ENCODE data around the gene ZNF670. TPM values are rescaled to one million over a fixed set of nuclear protein-coding genes. Genes with fewer than 3 reads are reported as not detected.

The ZNF670 gene
- total and polyA plus RNA-seq, 9 of the 15 experiments (the other 6 are each of a cell fraction or from before 2014, with no cell fraction given) = 7.1 to 23.4 (median 11.8) TPM

GRCh38 chr1:247111259-247111699 is 32.7 kb upstream of the ZNF670 start (continued):
- TF ChIP-seq ZBTB7A (IDR thresholded peaks at IDR 0.05; ENCODE audit: borderline replicate concordance, control insufficient read depth, low read depth, low read length) = peak; percentile 84
- TF ChIP-seq, protein P1, sequence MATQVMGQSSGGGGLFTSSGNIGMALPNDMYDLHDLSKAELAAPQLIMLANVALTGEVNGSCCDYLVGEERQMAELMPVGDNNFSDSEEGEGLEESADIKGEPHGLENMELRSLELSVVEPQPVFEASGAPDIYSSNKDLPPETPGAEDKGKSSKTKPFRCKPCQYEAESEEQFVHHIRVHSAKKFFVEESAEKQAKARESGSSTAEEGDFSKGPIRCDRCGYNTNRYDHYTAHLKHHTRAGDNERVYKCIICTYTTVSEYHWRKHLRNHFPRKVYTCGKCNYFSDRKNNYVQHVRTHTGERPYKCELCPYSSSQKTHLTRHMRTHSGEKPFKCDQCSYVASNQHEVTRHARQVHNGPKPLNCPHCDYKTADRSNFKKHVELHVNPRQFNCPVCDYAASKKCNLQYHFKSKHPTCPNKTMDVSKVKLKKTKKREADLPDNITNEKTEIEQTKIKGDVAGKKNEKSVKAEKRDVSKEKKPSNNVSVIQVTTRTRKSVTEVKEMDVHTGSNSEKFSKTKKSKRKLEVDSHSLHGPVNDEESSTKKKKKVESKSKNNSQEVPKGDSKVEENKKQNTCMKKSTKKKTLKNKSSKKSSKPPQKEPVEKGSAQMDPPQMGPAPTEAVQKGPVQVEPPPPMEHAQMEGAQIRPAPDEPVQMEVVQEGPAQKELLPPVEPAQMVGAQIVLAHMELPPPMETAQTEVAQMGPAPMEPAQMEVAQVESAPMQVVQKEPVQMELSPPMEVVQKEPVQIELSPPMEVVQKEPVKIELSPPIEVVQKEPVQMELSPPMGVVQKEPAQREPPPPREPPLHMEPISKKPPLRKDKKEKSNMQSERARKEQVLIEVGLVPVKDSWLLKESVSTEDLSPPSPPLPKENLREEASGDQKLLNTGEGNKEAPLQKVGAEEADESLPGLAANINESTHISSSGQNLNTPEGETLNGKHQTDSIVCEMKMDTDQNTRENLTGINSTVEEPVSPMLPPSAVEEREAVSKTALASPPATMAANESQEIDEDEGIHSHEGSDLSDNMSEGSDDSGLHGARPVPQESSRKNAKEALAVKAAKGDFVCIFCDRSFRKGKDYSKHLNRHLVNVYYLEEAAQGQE (IDR thresholded peaks at IDR 0.05; ENCODE audit: borderline replicate concordance) = no peak
- TF ChIP-seq, protein P1 (CRISPR knock-in tag; IDR thresholded peaks at IDR 0.05; ENCODE audit: low read depth) = 0 out of 2 replicates have a peak, but pooled peaks have one; percentile 22
- no peak for TF ChIP-seq THRAP3 (IDR thresholded peaks at IDR 0.05; ENCODE audit: borderline replicate concordance)
- TF ChIP-seq RBM22 (IDR thresholded peaks at IDR 0.05; ENCODE audit: low read depth, low read length, poor library complexity, severe bottlenecking) = peak; percentile 34
- no peak for TF ChIP-seq HOMEZ (CRISPR knock-in tag; IDR thresholded peaks at IDR 0.05)
- 0 out of 2 replicates have a peak, but pooled peaks have one; percentile 39 for TF ChIP-seq SAFB (IDR thresholded peaks at IDR 0.05; ENCODE audit: borderline replicate concordance, low read depth, low read length)
- no peak for TF ChIP-seq ZNF124 (CRISPR knock-in tag; IDR thresholded peaks at IDR 0.05)
- TF ChIP-seq SNIP1 (IDR thresholded peaks at IDR 0.05; ENCODE audit: low read depth) = no peak
- no peak for TF ChIP-seq HDAC8 (tag; IDR thresholded peaks at IDR 0.05)
- peak; percentile 45; the same call in 1 of the 2 replicates for TF ChIP-seq ZNF395 (CRISPR knock-in tag; IDR thresholded peaks at IDR 0.05)
- TF ChIP-seq ZNF133 (CRISPR knock-in tag; IDR thresholded peaks at IDR 0.05) = no peak
- 0 out of 2 replicates have a peak, but pooled peaks have one; percentile 10 for TF ChIP-seq VEZF1 (CRISPR knock-in tag; IDR thresholded peaks at IDR 0.05)

All from K562 (cell line).